GM19328 (cell line): Measurements from ENCODE around the gene SH3TC1.

Source experiments
- ATAC-seq: cut with Tn5 transposase; IDR thresholded peaks from one replicate; pipeline ENCODE4 v1.9.1; 2021; ENCODE audit warnings: mild to moderate bottlenecking, moderate library complexity; ENCODE audit not compliant: unreplicated experiment

The SH3TC1 gene

DNA sequence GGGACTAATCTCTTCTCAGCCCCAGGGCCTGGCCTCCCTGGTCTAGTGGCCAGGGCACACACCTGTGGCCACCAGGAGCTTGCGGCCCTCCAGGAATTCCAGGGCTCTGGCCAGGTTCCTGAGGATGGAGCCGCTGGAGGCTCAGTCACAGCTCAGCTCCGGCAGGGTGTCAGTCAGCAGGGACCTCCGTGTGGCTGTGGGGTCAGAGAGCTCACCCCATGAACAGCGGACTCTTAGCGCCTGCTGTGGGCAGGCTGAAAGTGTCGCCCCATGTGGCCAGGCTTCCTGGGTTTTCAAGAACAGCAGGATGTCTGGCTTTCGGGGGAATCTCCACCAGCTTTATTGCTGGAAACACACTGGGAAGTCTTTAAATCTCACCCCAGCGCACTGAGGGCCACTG is 19.3 kb upstream of the SH3TC1 start:
- no peak for ATAC-seq

GRCh38 chr4:8180310-8181093 is 18.6 kb upstream of the SH3TC1 start:
- ATAC-seq, result no peak

- ATAC-seq, result no peak
These were observed 18.0 kb upstream of the SH3TC1 start for GRCh38 chr4:8181119-8181518.

DNA sequence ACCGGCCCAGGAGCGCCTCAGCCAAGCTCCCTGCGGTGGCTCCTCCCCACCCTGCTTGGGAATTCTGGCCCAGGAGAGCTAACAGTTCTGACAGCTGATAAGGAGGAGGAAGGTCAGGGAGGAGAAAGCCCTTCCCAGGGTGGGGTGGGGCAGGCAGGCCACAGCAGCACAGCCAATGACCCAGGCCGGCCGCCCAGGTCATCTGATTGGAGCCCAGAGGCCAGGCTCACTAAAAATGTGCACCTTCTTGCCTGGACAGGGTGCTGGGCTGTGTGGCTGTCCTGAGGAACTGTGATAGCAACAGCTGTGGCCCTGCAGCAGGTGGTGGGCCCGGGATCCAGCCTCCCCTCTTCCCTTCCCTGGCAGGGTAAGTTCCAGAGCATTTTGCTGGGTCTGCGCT is 17.2 kb upstream of the SH3TC1 start:
- ATAC-seq, result no peak

- ATAC-seq, result no peak
These were observed 16.8 kb upstream of the SH3TC1 start for GRCh38 chr4:8182294-8182693.

DNA sequence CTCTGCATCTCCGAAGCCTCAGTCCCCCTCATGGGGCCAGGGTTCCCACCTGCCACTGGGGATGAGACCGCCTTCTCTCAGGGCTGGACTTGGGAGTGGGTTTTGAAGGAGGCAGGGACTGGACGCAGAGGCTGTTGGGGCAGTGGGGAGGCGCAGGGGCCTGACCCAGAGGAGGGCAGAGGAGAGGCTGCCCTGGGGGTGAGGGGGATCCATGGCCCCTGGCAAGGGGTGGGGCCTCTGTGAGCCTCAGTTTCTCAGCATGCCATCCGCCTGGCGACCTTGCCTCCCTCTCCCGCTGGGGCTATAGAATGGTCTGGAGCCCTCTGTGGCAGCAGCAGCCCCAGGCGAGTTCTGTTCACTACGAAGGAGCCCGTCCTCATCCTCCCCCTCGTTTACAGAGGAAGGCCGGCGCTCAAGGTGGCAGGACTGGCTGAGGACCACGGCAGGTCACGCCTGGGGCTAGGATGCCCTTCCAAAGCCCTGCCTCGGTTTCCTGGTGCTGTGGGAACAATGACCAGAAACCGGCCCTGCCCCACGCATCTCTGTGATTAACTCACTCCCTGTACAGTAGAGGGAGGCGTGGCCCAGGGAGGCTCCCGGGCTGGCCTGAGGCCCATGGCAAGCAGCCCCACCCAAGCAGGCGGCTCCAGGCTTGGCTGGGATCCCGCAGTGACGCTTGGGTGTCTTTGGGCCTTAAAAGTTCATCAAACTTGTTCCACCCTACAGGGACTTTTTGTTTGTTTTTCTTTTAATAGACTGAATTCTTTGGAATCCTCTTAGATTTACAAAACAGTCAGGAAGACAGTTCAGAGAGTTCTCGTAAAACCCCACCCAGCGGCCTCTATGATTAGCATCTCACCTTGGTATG is 16.0 kb upstream of the SH3TC1 start:
- ATAC-seq, result no peak

DNA sequence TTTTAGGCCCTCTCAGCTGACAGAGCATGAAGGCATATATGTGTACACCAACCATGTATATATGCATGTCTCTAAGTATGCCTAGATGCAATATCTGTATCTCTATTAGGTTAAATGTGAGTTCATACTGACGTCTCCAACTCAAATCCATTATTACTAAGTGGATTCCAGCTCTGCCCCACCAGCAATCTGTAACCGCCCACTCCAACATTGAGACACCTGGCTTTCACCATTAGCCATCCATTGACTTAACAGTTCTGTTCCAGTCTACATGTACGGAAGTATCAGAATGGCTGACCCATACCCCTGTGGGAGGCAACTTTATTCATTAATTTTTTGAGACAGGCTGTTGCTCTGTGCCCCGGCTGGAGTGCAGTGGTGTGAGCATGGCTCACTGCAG is 15.0 kb upstream of the SH3TC1 start:
- no peak for ATAC-seq

GRCh38 chr4:8185295-8185694 is 13.8 kb upstream of the SH3TC1 start:
- no peak for ATAC-seq

DNA sequence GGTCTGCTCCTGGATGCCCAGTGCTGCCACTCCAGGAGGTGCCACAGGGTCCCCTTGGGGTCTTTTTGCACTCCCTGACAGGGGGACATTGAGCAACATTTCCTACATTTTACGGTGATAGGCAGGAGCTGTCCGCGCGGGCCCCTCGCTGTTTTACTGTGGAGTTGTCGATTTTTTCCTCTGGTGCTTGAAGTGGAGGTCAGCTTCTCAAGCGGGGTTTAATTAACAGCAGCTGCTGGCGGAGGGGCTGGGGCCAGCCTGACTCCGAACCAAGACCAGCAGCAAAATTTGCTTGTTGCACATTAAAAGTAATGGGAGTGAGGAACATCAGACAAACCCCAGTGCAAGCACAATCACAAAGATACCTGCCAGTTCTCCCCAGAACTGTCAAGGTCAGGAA is 13.2 kb upstream of the SH3TC1 start:
- no peak for ATAC-seq

- no peak for ATAC-seq
These were observed 11.0 kb upstream of the SH3TC1 start for GRCh38 chr4:8188085-8188484.

DNA sequence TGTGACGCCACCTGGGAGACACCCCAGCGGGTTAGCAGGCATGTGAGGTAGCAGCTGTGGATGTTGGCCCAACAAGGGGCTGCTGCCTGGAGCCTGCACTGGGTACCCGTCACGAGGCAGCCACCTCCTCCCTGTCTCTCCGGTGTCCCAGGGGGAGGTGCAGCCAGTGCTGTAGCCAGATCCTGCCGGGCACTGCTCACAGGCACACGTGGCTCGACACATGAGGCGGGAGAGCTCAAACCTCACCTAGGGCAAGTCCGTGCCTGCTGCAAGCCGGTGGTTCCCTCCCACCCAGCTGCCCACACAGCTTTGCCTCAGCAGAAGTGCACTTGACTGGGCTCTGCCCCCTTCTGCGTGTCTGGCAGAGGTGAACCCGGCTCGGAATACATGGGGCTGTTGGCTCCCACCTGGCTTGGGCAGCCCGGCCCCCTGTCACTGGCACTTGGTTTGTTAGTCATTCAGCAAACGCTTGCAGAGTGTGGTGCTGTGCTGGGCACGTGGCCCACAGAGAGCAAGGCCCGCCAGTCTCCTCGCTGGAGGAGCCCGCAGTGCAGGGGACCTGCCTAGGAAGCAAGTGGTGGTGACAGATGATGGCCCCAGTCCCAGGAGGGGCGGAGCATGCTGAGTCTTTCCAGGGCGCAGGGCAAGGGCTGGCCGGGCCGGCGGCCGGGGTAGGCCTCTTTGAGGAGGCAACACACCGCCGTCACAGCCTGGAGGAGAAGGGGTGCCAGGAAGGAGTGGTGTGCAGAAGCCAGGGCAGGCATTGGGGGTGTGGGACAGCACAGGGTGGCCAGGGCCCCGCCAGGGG is 10.1 kb upstream of the SH3TC1 start:
- no peak for ATAC-seq

DNA sequence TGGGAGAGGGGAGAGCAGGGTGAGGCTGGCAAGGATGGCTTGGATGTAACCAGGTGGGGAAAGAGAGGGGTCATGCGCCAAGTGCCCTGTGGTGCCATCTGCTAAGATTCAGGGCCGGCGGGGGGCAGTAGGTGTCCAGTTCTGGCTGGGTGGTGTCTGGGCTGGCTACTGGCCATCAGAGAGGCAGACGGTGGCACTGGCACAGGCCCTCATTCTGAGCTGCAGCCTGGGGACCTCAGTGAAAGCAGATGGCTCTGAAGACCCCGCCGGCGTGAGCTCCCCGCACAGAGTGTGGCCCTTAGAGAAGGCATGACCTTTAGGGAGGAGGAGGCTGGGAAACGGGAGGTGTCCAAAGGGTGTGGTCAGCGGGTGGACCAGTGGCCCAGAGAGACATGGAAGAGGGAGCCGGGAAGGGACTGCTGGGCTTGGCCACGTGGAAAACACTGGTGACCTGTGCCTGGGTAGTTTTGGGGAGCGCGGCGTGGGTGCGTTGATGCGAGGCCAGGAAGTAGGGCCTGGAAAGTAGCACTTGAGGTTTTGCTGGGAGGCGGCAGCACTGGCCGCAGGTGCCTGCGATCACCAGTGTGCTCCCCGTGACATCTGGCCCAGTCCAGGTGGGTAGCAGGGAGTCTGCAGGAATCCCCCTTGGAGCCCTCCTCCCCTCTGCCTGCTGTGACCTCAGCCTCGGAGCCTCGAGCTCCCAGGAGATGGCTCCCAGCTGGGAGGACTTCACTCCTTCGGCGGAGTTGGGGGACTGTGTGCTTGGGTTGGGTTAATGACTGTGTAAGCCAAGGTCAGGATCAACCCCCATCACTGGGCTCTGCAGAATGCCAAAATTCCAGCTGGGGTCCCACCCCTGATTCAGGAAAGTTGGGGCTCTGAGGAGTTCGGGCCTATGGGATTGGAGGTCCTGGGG is 9.3 kb upstream of the SH3TC1 start:
- ATAC-seq, result no peak

- ATAC-seq, result no peak
These were observed 7.8 kb upstream of the SH3TC1 start for GRCh38 chr4:8191136-8191747.

DNA sequence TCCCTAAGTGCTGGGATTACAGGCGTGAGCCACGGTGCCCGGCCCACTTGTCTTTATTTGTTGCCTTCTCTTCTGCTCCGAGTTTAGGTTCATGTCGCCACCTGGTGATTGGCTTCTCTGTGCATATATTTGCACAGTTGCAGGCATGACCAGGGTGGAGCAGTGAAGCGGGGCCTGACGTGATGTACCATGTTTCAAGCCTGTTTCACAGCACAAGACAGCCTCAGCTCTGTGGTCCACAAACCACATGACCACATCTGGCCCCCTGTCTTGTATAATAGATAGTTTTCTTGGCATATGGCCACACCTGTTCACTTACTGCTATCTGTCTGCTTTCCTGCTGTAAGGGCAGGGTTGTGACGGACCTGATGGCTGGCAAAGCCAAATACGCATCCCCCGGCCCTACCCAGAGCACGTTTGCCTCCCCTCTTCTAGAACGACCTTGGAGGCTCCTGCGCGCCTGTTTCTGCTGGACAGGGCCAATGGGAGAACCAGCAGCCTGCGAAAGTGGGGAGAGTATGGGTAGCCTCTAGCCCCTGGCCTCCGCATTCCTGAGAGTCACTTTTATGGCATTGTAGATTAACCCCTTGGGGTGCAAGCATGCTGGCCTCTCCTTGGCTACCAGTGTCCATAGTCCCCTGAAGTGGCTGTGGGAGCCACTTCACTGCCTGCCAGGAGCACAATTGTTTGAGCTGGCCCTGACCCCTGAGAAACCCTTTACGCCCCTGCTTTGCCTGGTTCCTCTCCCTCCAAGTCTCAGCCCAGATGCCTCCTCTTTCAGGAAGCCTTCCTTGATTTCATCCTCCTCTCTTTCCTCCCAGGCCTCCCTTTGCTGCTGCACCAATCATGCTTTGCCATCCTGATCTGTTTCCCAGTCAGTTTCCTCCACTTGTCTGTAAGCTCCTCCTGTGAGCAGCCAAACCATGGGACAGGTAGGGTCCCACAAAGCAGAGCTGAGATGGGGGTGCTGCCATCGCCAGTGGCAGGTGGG is 6.0 kb upstream of the SH3TC1 start:
- peak; percentile 79 for ATAC-seq

DNA sequence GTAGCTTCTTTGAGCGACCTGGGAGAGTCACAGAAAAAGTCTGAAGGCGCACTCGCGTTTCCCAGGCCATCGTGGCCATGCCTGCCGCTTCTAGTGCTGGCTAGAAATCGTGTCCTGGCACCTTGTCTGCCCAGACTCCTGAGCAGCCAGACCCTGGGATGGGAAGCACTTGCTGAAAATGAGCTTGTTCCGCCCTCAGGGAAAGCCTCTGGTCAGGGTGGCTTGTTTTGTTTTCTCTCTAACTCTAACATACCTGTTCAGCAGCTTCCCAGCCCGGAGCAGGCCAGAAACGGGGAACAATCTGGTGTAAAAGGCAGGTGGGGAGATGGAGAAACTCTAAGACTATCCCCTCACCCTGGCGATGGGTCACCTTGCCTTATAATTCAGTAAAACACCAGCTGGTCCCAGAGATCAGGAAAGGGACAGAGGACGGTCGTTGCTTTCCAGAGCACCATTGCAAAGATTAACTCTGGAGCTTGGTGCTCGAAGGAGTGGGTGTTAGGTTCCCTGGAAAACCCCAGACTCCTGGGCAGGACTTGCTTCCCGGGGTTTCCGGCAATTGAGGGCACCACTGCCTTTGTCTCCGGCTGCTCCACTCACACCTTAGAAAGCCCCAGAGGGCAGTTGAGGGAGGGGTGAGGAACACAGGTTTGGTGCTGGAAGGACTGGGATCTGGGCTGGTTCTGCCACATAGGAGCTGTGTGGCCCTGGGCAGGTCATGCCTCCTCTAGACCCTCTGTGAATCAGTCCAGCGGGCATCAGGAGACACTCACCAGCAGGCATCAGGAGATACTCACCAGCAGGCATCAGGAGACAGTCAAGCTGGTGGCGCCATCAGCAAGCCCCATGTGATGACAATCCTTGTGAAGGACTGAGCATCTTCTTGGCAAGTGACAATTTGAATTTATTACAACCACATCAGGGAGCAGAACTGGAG is 4.5 kb upstream of the SH3TC1 start:
- ATAC-seq, result no peak

- ATAC-seq, result no peak
These were observed 3.7 kb upstream of the SH3TC1 start for GRCh38 chr4:8195431-8195830.

DNA sequence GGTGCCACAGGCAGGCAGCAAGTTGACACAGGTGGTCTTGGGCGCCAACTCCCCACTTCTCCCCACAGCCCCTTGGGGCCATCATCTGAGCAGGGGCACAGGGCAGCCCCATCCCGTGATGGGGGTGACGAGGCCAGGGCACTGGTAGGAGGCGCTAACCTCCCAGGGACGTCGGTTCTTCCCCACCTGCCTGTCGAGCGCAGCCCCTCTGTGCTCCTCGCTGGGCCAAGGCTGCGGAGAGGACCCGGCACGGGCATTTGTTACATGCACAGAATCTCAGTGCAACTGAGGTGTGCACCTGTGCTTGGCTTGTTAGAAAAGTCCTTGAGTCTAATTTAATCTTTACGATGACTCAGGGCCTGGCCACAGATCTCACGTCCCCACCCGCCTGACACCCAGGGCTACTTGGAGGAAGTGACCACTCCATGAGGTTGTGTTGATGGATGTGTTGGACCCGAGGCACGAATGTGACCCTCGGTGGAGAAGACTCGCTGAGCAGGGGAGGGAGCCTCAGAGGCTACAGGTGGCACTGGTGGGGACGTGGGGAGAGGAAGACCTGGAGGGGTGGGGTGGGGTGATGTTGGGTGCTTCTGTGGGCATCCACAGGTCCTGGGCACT is 3.1 kb upstream of the SH3TC1 start:
- ATAC-seq, result no peak
